ENCODE results near the gene SCNN1G.

Gene SCNN1G

GRCh38 chr16:23149993-23150364 is 32.6 kb upstream of the SCNN1G start:
- Histone ChIP-seq H3K27ac (ENCODE audit: poor library complexity, severe bottlenecking) (peak overlapping the region; percentile 84), H3K9me3 (ENCODE audit: severe bottlenecking) (no peaks in the 10 kb centered on the region), H3K36me3 (ENCODE audit: low read depth) (peaks cover under 1% of the 10 kb centered on the region; the same call in 1 of the 2 replicates), H3K27me3 (ENCODE audit: insufficient read depth, poor library complexity, severe bottlenecking) (no peaks in the 10 kb centered on the region), H3K4me3 (ENCODE audit: severe bottlenecking) (peak overlapping the region; percentile 97), H3K4me1 (ENCODE audit: insufficient read depth, poor library complexity, severe bottlenecking) (peaks cover 28% of the 10 kb centered on the region)
- no peak for DNase-seq (ENCODE audit: low spot score)
- no peak for TF ChIP-seq CTCF (IDR thresholded peaks at IDR 0.05; ENCODE audit: poor library complexity, severe bottlenecking)
- no peak for ATAC-seq (ENCODE audit: low read depth)

- no peak overlapping the region for H3K27ac ChIP-seq (ENCODE audit: poor library complexity, severe bottlenecking)
- no peaks in the 10 kb centered on the region for H3K9me3 ChIP-seq (ENCODE audit: severe bottlenecking)
- TF ChIP-seq CTCF (IDR thresholded peaks at IDR 0.05; ENCODE audit: poor library complexity, severe bottlenecking), result no peak
- no peak for ATAC-seq (ENCODE audit: low read depth)
- peaks cover 7% of the 10 kb centered on the region for H3K4me1 ChIP-seq (ENCODE audit: insufficient read depth, poor library complexity, severe bottlenecking)
- H3K4me3 ChIP-seq (ENCODE audit: severe bottlenecking), result no peak overlapping the region
- no peaks in the 10 kb centered on the region for H3K36me3 ChIP-seq (ENCODE audit: low read depth)
- H3K27me3 ChIP-seq (ENCODE audit: insufficient read depth, poor library complexity, severe bottlenecking), result no peaks in the 10 kb centered on the region
- DNase-seq (ENCODE audit: low spot score), result no peak
Measured at GRCh38 chr16:23152386-23153178, 30.0 kb upstream of the SCNN1G start.

GRCh38 chr16:23155445-23156049 is 27.0 kb upstream of the SCNN1G start:
- no peaks in the 10 kb centered on the region for H3K9me3 ChIP-seq (ENCODE audit: severe bottlenecking)
- DNase-seq (ENCODE audit: low spot score) (no peak), ATAC-seq (ENCODE audit: low read depth) (no peak)
- H3K27ac ChIP-seq (ENCODE audit: poor library complexity, severe bottlenecking), result no peak overlapping the region
- H3K27me3 ChIP-seq (ENCODE audit: insufficient read depth, poor library complexity, severe bottlenecking), result no peaks in the 10 kb centered on the region
- TF ChIP-seq CTCF (IDR thresholded peaks at IDR 0.05; ENCODE audit: poor library complexity, severe bottlenecking), result peak; percentile 19
- H3K4me1 ChIP-seq (ENCODE audit: insufficient read depth, poor library complexity, severe bottlenecking), result peaks cover 3% of the 10 kb centered on the region
- H3K36me3 ChIP-seq (ENCODE audit: low read depth), result no peaks in the 10 kb centered on the region
- H3K4me3 ChIP-seq (ENCODE audit: severe bottlenecking), result no peak overlapping the region

GRCh38 chr16:23156110-23156509 is 26.4 kb upstream of the SCNN1G start:
- ATAC-seq (ENCODE audit: low read depth), result no peak
- no peak for DNase-seq (ENCODE audit: low spot score)
- no peak overlapping the region for H3K27ac ChIP-seq (ENCODE audit: poor library complexity, severe bottlenecking)
- TF ChIP-seq CTCF (IDR thresholded peaks at IDR 0.05; ENCODE audit: poor library complexity, severe bottlenecking), result no peak
- peaks cover 3% of the 10 kb centered on the region for H3K4me1 ChIP-seq (ENCODE audit: insufficient read depth, poor library complexity, severe bottlenecking)
- no peaks in the 10 kb centered on the region for H3K36me3 ChIP-seq (ENCODE audit: low read depth)
- no peaks in the 10 kb centered on the region for H3K27me3 ChIP-seq (ENCODE audit: insufficient read depth, poor library complexity, severe bottlenecking)
- H3K9me3 ChIP-seq (ENCODE audit: severe bottlenecking), result no peaks in the 10 kb centered on the region
- no peak overlapping the region for H3K4me3 ChIP-seq (ENCODE audit: severe bottlenecking)

All from RWPE2 (cell line).